ENCODE results near the gene TCAIM. TPM values are rescaled to one million over a fixed set of nuclear protein-coding genes. Genes with fewer than 3 reads are reported as not detected.

Gene TCAIM
- total and polyA plus RNA-seq, 2 experiments from 2014 or later = 10.3 to 26.0 TPM

GRCh38 chr3:44321335-44321734 lies 17.2 kb upstream of the TCAIM start:
- no peak overlapping the region for H3K4me2 ChIP-seq
- H3K36me3 ChIP-seq (ENCODE audit: insufficient read depth) = no peaks in the 10 kb centered on the region
- TF ChIP-seq CTCF (conservative IDR thresholded peaks at IDR 0.05; ENCODE audit: low read depth in 2 of 2) (no peak), EZH2 (IDR thresholded peaks at IDR 0.05; ENCODE audit: low read depth, unreplicated experiment) (no peak), STAT1 (IDR thresholded peaks at IDR 0.05; ENCODE audit: unreplicated experiment) (no peak), CREB1 (CRISPR knock-in tag; IDR thresholded peaks at IDR 0.05; ENCODE audit: low read depth) (no peak), ZNF331 (CRISPR knock-in tag; IDR thresholded peaks at IDR 0.05; ENCODE audit: low read depth) (no peak), ZNF462 (CRISPR knock-in tag; IDR thresholded peaks at IDR 0.05) (no peak), NANOG (IDR thresholded peaks at IDR 0.05; ENCODE audit: borderline replicate concordance) (no peak), POLR2AphosphoS5 (IDR thresholded peaks at IDR 0.05; ENCODE audit: low read depth) (no peak), ETS1 (IDR thresholded peaks at IDR 0.05) (no peak), JUNB (IDR thresholded peaks at IDR 0.05; ENCODE audit: unreplicated experiment) (no peak), EZH2phosphoT487 (IDR thresholded peaks at IDR 0.05; ENCODE audit: unreplicated experiment) (no peak), REST (IDR thresholded peaks at IDR 0.05; ENCODE audit: unreplicated experiment) (no peak), ZNF114 (CRISPR knock-in tag; IDR thresholded peaks at IDR 0.05) (no peak)
- H3K9me3 Mint-ChIP-seq = no peaks in the 10 kb centered on the region
- H3K4me1 Mint-ChIP-seq = peaks cover 4% of the 10 kb centered on the region; the same call in 2 of the 3 replicates
- no peaks in the 10 kb centered on the region for H3K36me3 Mint-ChIP-seq (ENCODE audit: low read depth)
- DNase-seq (ENCODE audit: low spot score) (no peak), ATAC-seq (no peak)
- no peaks in the 10 kb centered on the region for H3K27me3 ChIP-seq (ENCODE audit: insufficient read depth)
- no peak overlapping the region for H3K27ac ChIP-seq (ENCODE audit: low read depth)
- H4K20me1 ChIP-seq (replicated peaks; ENCODE audit: insufficient read depth) = no peaks in the 10 kb centered on the region
- peaks cover 2% of the 10 kb centered on the region for H3K27me3 Mint-ChIP-seq (ENCODE audit: insufficient read depth, low read depth, poor library complexity)
- no peaks in the 10 kb centered on the region for H3K4me1 ChIP-seq (ENCODE audit: insufficient read depth)
- no peak overlapping the region for H3K27ac Mint-ChIP-seq
- H3K4me3 ChIP-seq = no peak overlapping the region
- H3K79me2 ChIP-seq (replicated peaks; ENCODE audit: insufficient read depth) = no peaks in the 10 kb centered on the region
- H3F3A ChIP-seq (replicated peaks; ENCODE audit: low read depth) = no peaks in the 10 kb centered on the region
- H2AFZ ChIP-seq = no peak overlapping the region
- H3K4me3 Mint-ChIP-seq = no peak overlapping the region
- no peaks in the 10 kb centered on the region for H3K9me2 ChIP-seq (ENCODE audit: insufficient read depth)

Data from GM23338 (cell line).